NT2/D1 (cell line): ENCODE data around the gene DGKE.

ENCODE experiments used
- SUZ12 ChIP-seq: IDR thresholded peaks from 2 replicates; pipeline ENCODE4 v1.6.1; 2011; ENCODE audit not compliant: insufficient read length, insufficient read depth; ENCODE audit errors: extremely low read depth
- YY1 ChIP-seq: IDR thresholded peaks from 2 replicates; pipeline ENCODE4 v1.6.1; 2011; ENCODE audit not compliant: insufficient read length, insufficient read depth
- ZNF274 ChIP-seq: IDR thresholded peaks from 2 replicates; pipeline ENCODE4 v1.6.1; 2011; ENCODE audit warnings: mild to moderate bottlenecking, low read depth, low read length

DNA sequence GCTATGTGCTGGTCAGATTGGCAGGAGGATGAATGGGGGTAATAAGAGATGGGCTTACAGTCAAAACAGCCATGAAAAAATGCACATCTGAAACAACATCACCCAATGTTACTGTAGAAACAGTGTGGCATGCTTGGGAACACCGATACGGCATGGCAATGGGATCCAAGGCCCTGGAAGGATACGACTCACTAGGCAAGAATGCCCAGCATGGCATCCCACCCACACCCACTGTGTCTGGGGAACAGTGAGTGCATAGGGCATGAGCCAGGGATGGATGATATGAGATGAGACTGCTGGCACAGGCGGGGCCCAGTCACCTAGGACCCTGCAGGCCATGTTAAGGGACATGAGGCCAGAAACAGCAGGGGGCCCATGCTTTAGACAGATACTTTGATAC lies 68.4 kb downstream of the DGKE start:
- TF ChIP-seq ZNF274 (no peak), YY1 (no peak), SUZ12 (no peak)
